SK-N-SH (cell line): ENCODE measurements around the gene IRF5. TPM values are rescaled to one million over a fixed set of nuclear protein-coding genes. Genes with fewer than 3 reads are reported as not detected.

Source experiments
- CTCF ChIA-PET: fragments of 300-600, 350-600 bp; formaldehyde crosslinking; extraction: SDS; loops from one replicate; lab custom pipeline; 2021; lab: Yijun Ruan, JAX
- POLR2A ChIA-PET: fragments of 350-600 bp; sonication (Branson Sonifier 250); formaldehyde crosslinking; extraction: SDS; loops from one replicate; lab custom pipeline; 2020; ENCODE audit warnings: antibody characterized with exemption, inconsistent platforms; lab: Yijun Ruan, JAX
- DNase-seq: peaks from one replicate; pipeline ENCODE4 v3.0.0; 2012
- H2AFZ ChIP-seq: fragments of 200-600 bp; sonication (generic); 2 replicates; pipeline ENCODE4 v1.8.1; 2016; ENCODE audit warnings: antibody characterized with exemption, mild to moderate bottlenecking, low read depth
- H3F3A ChIP-seq: fragments of 200-600 bp; sonication (generic); replicated peaks from 2 replicates; pipeline ENCODE3; 2016; ENCODE audit warnings: antibody characterized with exemption, mild to moderate bottlenecking; ENCODE audit not compliant: insufficient read depth
- H3K27ac ChIP-seq, 2 experiments: fragments of 200-500 bp in 1 of 2; fragments of 200-600 bp in 1 of 2; sonication (Bioruptor generic) in 1 of 2; sonication (generic), shearing (Covaris generic) in 1 of 2; 2 replicates each; pipeline versions ENCODE4 v1.5.1 to v1.6.1; 2014 to 2016; ENCODE audit warnings: low read depth in 2 of 2, inconsistent platforms in 1 of 2, low read length in 1 of 2, mild to moderate bottlenecking in 1 of 2, mixed read lengths in 1 of 2
- H3K27me3 ChIP-seq: fragments of 200-600 bp; sonication (generic), shearing (Covaris generic); 2 replicates; pipeline ENCODE4 v1.6.1; 2016; ENCODE audit warnings: mixed run types; ENCODE audit not compliant: insufficient read depth
- H3K36me3 ChIP-seq, 2 experiments: fragments of 200-500 bp in 1 of 2; fragments of 200-600 bp in 1 of 2; sonication (Bioruptor generic) in 1 of 2; sonication (generic) in 1 of 2; replicated peaks in 1 of 2; 2 replicates each; pipeline versions ENCODE3 to v1.5.1; 2014 to 2016; ENCODE audit warnings: low read length in 1 of 2, mild to moderate bottlenecking in 1 of 2; ENCODE audit not compliant: insufficient read depth in 2 of 2, control insufficient read depth in 1 of 2
- H3K4me1 ChIP-seq, 2 experiments: fragments of 200-500 bp in 1 of 2; fragments of 200-600 bp in 1 of 2; sonication (Bioruptor generic) in 1 of 2; sonication (generic), shearing (Covaris generic) in 1 of 2; 2 replicates each; pipeline versions ENCODE4 v1.5.1 to v1.6.1; 2014 to 2016; ENCODE audit warnings: low read depth in 1 of 2, low read length in 1 of 2, mixed run types in 1 of 2; ENCODE audit not compliant: insufficient read depth in 2 of 2, control insufficient read depth in 1 of 2
- H3K4me2 ChIP-seq: fragments of 200-600 bp; sonication (generic), shearing (Covaris generic); 2 replicates; pipeline ENCODE4 v1.6.1; 2017; ENCODE audit warnings: mixed run types
- H3K4me3 ChIP-seq, 2 experiments: fragments of 200-500 bp in 1 of 2; fragments of 200-600 bp in 1 of 2; sonication (Bioruptor generic) in 1 of 2; sonication (generic), shearing (Covaris generic) in 1 of 2; 2 replicates each; pipeline versions ENCODE4 v1.5.1 to v1.8.1; 2014 to 2016; ENCODE audit warnings: low read depth in 2 of 2, inconsistent platforms in 1 of 2, low read length in 1 of 2, mild to moderate bottlenecking in 1 of 2, mixed read lengths in 1 of 2, moderate library complexity in 1 of 2
- H3K79me2 ChIP-seq: fragments of 200-600 bp; sonication (generic); 2 replicates; pipeline ENCODE4 v1.8.1; 2017; ENCODE audit warnings: mild to moderate bottlenecking; ENCODE audit not compliant: insufficient read depth
- H3K9ac ChIP-seq: fragments of 200-600 bp; sonication (generic); 2 replicates; pipeline ENCODE4 v1.6.1; 2017; ENCODE audit warnings: mixed run types
- H3K9me2 ChIP-seq: fragments of 200-600 bp; sonication (generic); 2 replicates; pipeline ENCODE4 v1.6.1; 2017; ENCODE audit warnings: mixed run types
- H3K9me3 ChIP-seq: fragments of 200-600 bp; sonication (generic); 2 replicates; pipeline ENCODE4 v1.6.1; 2017; ENCODE audit warnings: mixed run types, mild to moderate bottlenecking, moderate library complexity
- H4K20me1 ChIP-seq: fragments of 200-600 bp; sonication (generic); 2 replicates; pipeline ENCODE4 v1.6.1; 2017; ENCODE audit warnings: mild to moderate bottlenecking, mixed run types; ENCODE audit not compliant: insufficient read depth
- CTCF ChIP-seq: fragments of 200-600 bp; sonication (generic); IDR thresholded peaks from 2 replicates; pipeline ENCODE4 v1.6.1; 2017; ENCODE audit warnings: antibody characterized with exemption, mild to moderate bottlenecking, moderate library complexity
- EP300 ChIP-seq, 2 experiments: IDR thresholded peaks; 2 replicates each; pipeline versions ENCODE4 v1.4.0 to v1.6.1; 2012; ENCODE audit warnings: borderline replicate concordance in 1 of 2, low read depth in 1 of 2, low read length in 1 of 2
- EZH2phosphoT487 ChIP-seq: fragments of 200-600 bp; sonication (generic); IDR thresholded peaks from 2 replicates; pipeline ENCODE4 v1.6.1; 2017; ENCODE audit warnings: low read depth, mixed run types, mild to moderate bottlenecking, antibody characterized with exemption, moderate library complexity, borderline replicate concordance
- FOXM1 ChIP-seq: IDR thresholded peaks from 2 replicates; pipeline ENCODE4 v1.4.0; 2012; ENCODE audit warnings: low read depth, mild to moderate bottlenecking
- IRF3 ChIP-seq: fragments of 150-350 bp; IDR thresholded peaks from 2 replicates; pipeline ENCODE4 v1.6.1; 2016; ENCODE audit warnings: mild to moderate bottlenecking, low read depth, low read length
- JUND ChIP-seq: IDR thresholded peaks from 2 replicates; pipeline ENCODE4 v1.4.0; 2012
- MEF2A ChIP-seq: IDR thresholded peaks from 2 replicates; pipeline ENCODE4 v1.4.0; 2012; ENCODE audit warnings: low read depth, borderline replicate concordance
- MXI1 ChIP-seq: IDR thresholded peaks from 2 replicates; pipeline ENCODE4 v1.6.1; 2012; ENCODE audit warnings: mild to moderate bottlenecking, low read depth, low read length, improper control_type of control experiment
- NFIC ChIP-seq: IDR thresholded peaks from 2 replicates; pipeline ENCODE4 v1.4.0; 2012; ENCODE audit warnings: borderline replicate concordance
- NRF1 ChIP-seq: IDR thresholded peaks from 2 replicates; pipeline ENCODE4 v1.6.1; 2012; ENCODE audit warnings: low read depth, mild to moderate bottlenecking, low read length
- POLR2AphosphoS5 ChIP-seq: IDR thresholded peaks from 2 replicates; pipeline ENCODE4 v1.6.1; 2012; ENCODE audit warnings: low read depth, low read length
- RFX5 ChIP-seq: IDR thresholded peaks from 2 replicates; pipeline ENCODE4 v1.6.1; 2012; ENCODE audit warnings: mild to moderate bottlenecking, improper control_type of control experiment, low read length
- SMC3 ChIP-seq: IDR thresholded peaks from 2 replicates; pipeline ENCODE4 v1.6.1; 2012; ENCODE audit warnings: low read depth, low read length, improper control_type of control experiment
- TAF1 ChIP-seq: IDR thresholded peaks from 2 replicates; pipeline ENCODE4 v1.6.1; 2012; ENCODE audit warnings: low read depth, mild to moderate bottlenecking, low read length, moderate library complexity, borderline replicate concordance
- TEAD4 ChIP-seq: IDR thresholded peaks from 2 replicates; pipeline ENCODE4 v1.4.0; 2012; ENCODE audit warnings: mild to moderate bottlenecking, borderline replicate concordance; ENCODE audit not compliant: insufficient read depth
- USF1 ChIP-seq: IDR thresholded peaks from 2 replicates; pipeline ENCODE4 v1.4.0; 2012; ENCODE audit warnings: low read depth, borderline replicate concordance
- USF2 ChIP-seq: fragments of 150-350 bp; IDR thresholded peaks from 2 replicates; pipeline ENCODE4 v1.6.1; 2017; ENCODE audit warnings: antibody characterized with exemption, low read length, low read depth, borderline replicate concordance
- YY1 ChIP-seq: IDR thresholded peaks from 2 replicates; pipeline ENCODE4 v1.4.0; 2012; ENCODE audit warnings: low read depth, mild to moderate bottlenecking
- ZBTB33 ChIP-seq: IDR thresholded peaks from 2 replicates; pipeline ENCODE4 v1.4.0; 2012; ENCODE audit warnings: low read depth, borderline replicate concordance
- WGBS: methylation state at CpG from one replicate; pipeline ENCODE4 v1.1.6; 2017; ENCODE audit warnings: low lambda C conversion rate; 5-methylcytosine and 5-hydroxymethylcytosine counted together
- polyA plus RNA-seq, 3 experiments: library from polyadenylated mRNA; depleted of rRNA; stranded (reverse); fragments of >200 nt; gene quantifications; 2 replicates each; pipeline ENCODE4 v1.2.3, GENCODE V29; 2012

IRF5 gene
- polyA plus RNA-seq, 1 of the 3 experiments (the other 2 are of a cell fraction) = 0.62 TPM

- H3K4me2 ChIP-seq = no peak overlapping the region
- POLR2A ChIA-PET = interaction anchor here (0.5 kb wide), 1 partner anchor 499 kb away, joined by 3 read pairs; no protein-coding TSS in a partner anchor
- CTCF ChIA-PET = interaction anchor here (0.7 to 2.3 kb wide), 9 partner anchors 10 to 366 kb away, joined by 3 to 8 read pairs (median 3); no protein-coding TSS in a partner anchor
- no peaks in the 10 kb centered on the region for H3K9me3 ChIP-seq
- H3K4me3 ChIP-seq = no peak overlapping the region
- TF ChIP-seq NFIC = no peak
- TF ChIP-seq JUND = no peak
- TF ChIP-seq NRF1 = no peak
- no peak for TF ChIP-seq ZBTB33
- TF ChIP-seq CTCF = no peak
- no peak for TF ChIP-seq YY1
- no peak for TF ChIP-seq EZH2phosphoT487
- TF ChIP-seq FOXM1 = no peak
- TF ChIP-seq RFX5 = no peak
- no peak for TF ChIP-seq IRF3
- no peak overlapping the region for H2AFZ ChIP-seq
- peaks cover 28% of the 10 kb centered on the region for H3K27me3 ChIP-seq
- 76% methylated on average over 16 of the region's 19 CpGs for WGBS
- H3K27ac ChIP-seq = no peak overlapping the region
- no peaks in the 10 kb centered on the region for H3K9me2 ChIP-seq
- no peaks in the 10 kb centered on the region for H3K36me3 ChIP-seq
- H3K4me1 ChIP-seq = no peaks in the 10 kb centered on the region; a peak in 1 of 4 replicates
- no peak for DNase-seq
- peaks cover 3% of the 10 kb centered on the region for H3F3A ChIP-seq
- no peak overlapping the region for H3K9ac ChIP-seq
- no peaks in the 10 kb centered on the region for H4K20me1 ChIP-seq
- H3K79me2 ChIP-seq = no peaks in the 10 kb centered on the region
Measured at GRCh38 chr7:128931965-128932861, 5.5 kb upstream of the IRF5 start.

GRCh38 chr7:128932862-128933179 is 4.9 kb upstream of the IRF5 start:
- H3K36me3 ChIP-seq = no peaks in the 10 kb centered on the region
- ChIA-PET CTCF (interaction anchor here (0.7 to 2.3 kb wide), 7 partner anchors 12 to 366 kb away, joined by 3 to 8 read pairs (median 3); no protein-coding TSS in a partner anchor), POLR2A (no interaction called here)
- H3K9ac ChIP-seq = no peak overlapping the region
- DNase-seq = no peak
- H3K79me2 ChIP-seq = no peaks in the 10 kb centered on the region
- 58% methylated on average over 4 of the region's 4 CpGs for WGBS
- H2AFZ ChIP-seq = no peak overlapping the region
- no peak overlapping the region for H3K27ac ChIP-seq
- H3F3A ChIP-seq = peaks cover 3% of the 10 kb centered on the region
- H3K4me3 ChIP-seq = no peak overlapping the region
- no peaks in the 10 kb centered on the region for H3K9me2 ChIP-seq
- H3K9me3 ChIP-seq = no peaks in the 10 kb centered on the region
- H3K4me2 ChIP-seq = no peak overlapping the region
- H3K27me3 ChIP-seq = peaks cover 33% of the 10 kb centered on the region
- peaks cover 0 to 4% of the 10 kb centered on the region in 2 experiments; a peak in 1 of 4 replicates for H3K4me1 ChIP-seq
- H4K20me1 ChIP-seq = no peaks in the 10 kb centered on the region
- TF ChIP-seq NRF1 = no peak
- TF ChIP-seq EP300 (IDR thresholded peaks at IDR 0.05; ENCODE audit: borderline replicate concordance in 1 of 2, low read depth in 1 of 2, low read length in 1 of 2) = no peak
- TF ChIP-seq TEAD4 = no peak
- TF ChIP-seq SMC3 = no peak
- TF ChIP-seq RFX5 = no peak
- no peak for TF ChIP-seq NFIC
- no peak for TF ChIP-seq MEF2A
- no peak for TF ChIP-seq TAF1
- no peak for TF ChIP-seq MXI1
- no peak for TF ChIP-seq POLR2AphosphoS5
- no peak for TF ChIP-seq USF2
- TF ChIP-seq USF1 = no peak
